DND-41 (cell line): ENCODE measurements around the gene VASP.

ENCODE experiments used
- ATAC-seq: fragments of 200-7000 bp; cut with Tn5 transposase; 3 replicates; pipeline ENCODE4 v1.9.1; 2021; ENCODE audit warnings: low read depth; ENCODE audit not compliant: insufficient read depth
- DNase-seq: peaks from one replicate; pipeline ENCODE4 v3.0.0-alpha.2; 2020
- H2AFZ ChIP-seq: 2 replicates; pipeline ENCODE4 v1.6.0; 2012; ENCODE audit warnings: low read depth, low read length
- H3K27ac ChIP-seq: 2 replicates; pipeline ENCODE4 v1.5.1; 2012; ENCODE audit warnings: low read length, inconsistent platforms
- H3K27me3 ChIP-seq: fragments of 200-600 bp; sonication (generic); 2 replicates; pipeline ENCODE4 v1.6.0; 2012; ENCODE audit warnings: low read length, mild to moderate bottlenecking, inconsistent platforms; ENCODE audit not compliant: insufficient read depth, poor library complexity
- H3K36me3 ChIP-seq: 2 replicates; pipeline ENCODE4 v1.5.1; 2012; ENCODE audit warnings: low read length, inconsistent platforms; ENCODE audit not compliant: insufficient read depth
- H3K4me1 ChIP-seq: 2 replicates; pipeline ENCODE4 v1.5.1; 2012; ENCODE audit warnings: mild to moderate bottlenecking, low read length; ENCODE audit not compliant: insufficient read depth
- H3K4me2 ChIP-seq: 2 replicates; pipeline ENCODE4 v1.6.0; 2012; ENCODE audit warnings: mild to moderate bottlenecking, moderate library complexity, low read length, inconsistent platforms; ENCODE audit not compliant: insufficient read depth
- H3K4me3 ChIP-seq, 2 experiments: fragments of 200-600 bp in 1 of 2; shearing (Covaris generic) in 1 of 2; 2 replicates each; pipeline ENCODE4 v1.5.1; 2012 to 2016; ENCODE audit warnings: inconsistent platforms in 2 of 2, low read length in 2 of 2, mild to moderate bottlenecking in 2 of 2, low read depth in 1 of 2, moderate library complexity in 1 of 2
- H3K79me2 ChIP-seq: 2 replicates; pipeline ENCODE4 v1.6.0; 2012; ENCODE audit warnings: low read length, inconsistent platforms; ENCODE audit not compliant: insufficient read depth
- H3K9ac ChIP-seq: 2 replicates; pipeline ENCODE4 v1.6.0; 2012; ENCODE audit warnings: low read depth, mild to moderate bottlenecking, inconsistent platforms, low read length, moderate library complexity
- H3K9me3 ChIP-seq: 2 replicates; pipeline ENCODE4 v1.5.1; 2012; ENCODE audit warnings: low read length, moderate library complexity, mild to moderate bottlenecking, inconsistent platforms; ENCODE audit not compliant: insufficient read depth, severe bottlenecking
- H4K20me1 ChIP-seq: 2 replicates; pipeline ENCODE4 v1.6.0; 2012; ENCODE audit warnings: low read length; ENCODE audit not compliant: insufficient read depth
- CTCF ChIP-seq: IDR thresholded peaks from 2 replicates; pipeline ENCODE4 v1.5.1; 2012; ENCODE audit warnings: borderline replicate concordance, low read length, moderate library complexity, mild to moderate bottlenecking; ENCODE audit not compliant: poor library complexity, severe bottlenecking; ENCODE audit errors: extremely low read depth
- EZH2 ChIP-seq: IDR thresholded peaks from 3 replicates; pipeline ENCODE4 v1.6.1; 2012; ENCODE audit warnings: borderline replicate concordance, low read depth, mild to moderate bottlenecking, moderate library complexity, low read length, inconsistent platforms; ENCODE audit not compliant: severe bottlenecking

Gene VASP

DNA sequence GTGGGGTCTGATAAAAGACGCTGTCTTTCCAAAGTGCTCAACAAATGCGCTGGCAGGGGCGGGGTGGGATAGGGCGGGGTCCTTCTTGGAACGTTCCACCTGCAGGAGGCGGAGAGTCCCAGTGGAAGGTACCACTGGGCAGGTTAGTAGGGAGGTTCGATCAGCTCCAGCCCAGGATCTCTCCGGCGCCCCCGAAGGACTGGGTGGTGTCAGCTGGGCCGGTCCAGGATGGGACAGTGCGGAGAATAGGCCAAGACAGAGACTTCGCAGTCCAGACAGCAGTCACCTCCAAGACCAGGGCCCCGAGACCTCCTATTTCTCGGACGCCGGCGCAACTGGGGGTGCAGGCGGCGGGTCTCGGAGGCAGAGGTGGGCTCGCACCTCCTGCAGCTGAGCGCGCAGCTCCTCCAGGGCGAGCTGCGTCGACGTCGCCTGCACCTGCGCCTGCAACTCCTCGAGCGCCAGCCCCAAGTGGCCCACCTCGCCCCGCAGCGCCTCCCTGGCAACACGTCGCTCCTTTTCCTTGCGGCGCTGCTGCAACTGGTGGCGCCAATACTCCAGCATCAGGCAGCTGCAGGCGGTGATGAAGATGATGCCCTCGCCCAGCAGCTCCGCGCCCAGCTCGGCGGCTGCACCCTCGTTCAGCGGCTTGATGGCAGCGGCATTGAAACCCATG, 21.6 kb downstream of the VASP start:
- Histone ChIP-seq H3K9ac (no peak overlapping the region), H3K36me3 (peaks cover 18% of the 10 kb centered on the region), H3K4me3 (no peak overlapping the region), H4K20me1 (no peaks in the 10 kb centered on the region), H3K27ac (no peak overlapping the region), H3K79me2 (no peaks in the 10 kb centered on the region), H3K4me2 (no peak overlapping the region), H3K9me3 (peaks cover 12% of the 10 kb centered on the region), H3K4me1 (no peaks in the 10 kb centered on the region), H3K27me3 (no peaks in the 10 kb centered on the region), H2AFZ (no peak overlapping the region)
- no peak for ATAC-seq
- DNase-seq = no peak
- TF ChIP-seq CTCF (no peak), EZH2 (no peak)

DNA sequence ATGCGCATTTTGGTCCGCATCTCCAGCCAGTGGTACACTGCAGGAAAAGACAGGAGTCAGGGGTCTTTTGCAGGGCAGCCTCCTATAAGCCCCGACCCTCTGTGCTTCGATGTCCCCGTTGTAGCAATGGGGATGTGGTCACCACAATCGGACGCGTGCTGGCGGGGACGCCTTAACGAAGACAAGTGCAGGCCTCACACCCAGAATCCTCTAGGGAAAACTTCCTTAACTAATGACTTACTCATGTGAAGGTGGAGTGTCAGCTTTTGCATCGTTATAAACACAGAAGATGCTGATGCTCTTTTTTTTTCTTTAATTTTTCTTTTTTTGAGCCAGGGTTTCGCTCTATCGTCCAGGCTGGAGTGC, 22.1 kb downstream of the VASP start:
- Histone ChIP-seq H3K36me3 (peaks cover 14% of the 10 kb centered on the region), H2AFZ (no peak overlapping the region), H3K27ac (no peak overlapping the region), H3K4me1 (no peaks in the 10 kb centered on the region), H3K79me2 (no peaks in the 10 kb centered on the region), H3K9ac (no peak overlapping the region), H3K4me3 (no peak overlapping the region), H3K4me2 (no peak overlapping the region), H3K27me3 (no peaks in the 10 kb centered on the region), H3K9me3 (peaks cover 12% of the 10 kb centered on the region), H4K20me1 (no peaks in the 10 kb centered on the region)
- ATAC-seq = no peak
- no peak for DNase-seq
- no peak for TF ChIP-seq CTCF
- no peak for TF ChIP-seq EZH2

- Histone ChIP-seq H3K36me3 (0 out of 2 replicates have a peak, but pooled peaks cover 2% of the 10 kb centered on the region), H3K9ac (no peak overlapping the region), H3K27ac (no peak overlapping the region), H3K79me2 (no peaks in the 10 kb centered on the region), H4K20me1 (no peaks in the 10 kb centered on the region), H3K27me3 (no peaks in the 10 kb centered on the region), H3K4me3 (no peak overlapping the region), H3K4me2 (no peak overlapping the region), H3K4me1 (no peaks in the 10 kb centered on the region), H3K9me3 (peaks cover 12% of the 10 kb centered on the region), H2AFZ (no peak overlapping the region)
- ATAC-seq (no peak), DNase-seq (no peak)
- no peak for TF ChIP-seq EZH2
These were observed 24.1 kb downstream of the VASP start for GRCh38 chr19:45531349-45531748.

DNA sequence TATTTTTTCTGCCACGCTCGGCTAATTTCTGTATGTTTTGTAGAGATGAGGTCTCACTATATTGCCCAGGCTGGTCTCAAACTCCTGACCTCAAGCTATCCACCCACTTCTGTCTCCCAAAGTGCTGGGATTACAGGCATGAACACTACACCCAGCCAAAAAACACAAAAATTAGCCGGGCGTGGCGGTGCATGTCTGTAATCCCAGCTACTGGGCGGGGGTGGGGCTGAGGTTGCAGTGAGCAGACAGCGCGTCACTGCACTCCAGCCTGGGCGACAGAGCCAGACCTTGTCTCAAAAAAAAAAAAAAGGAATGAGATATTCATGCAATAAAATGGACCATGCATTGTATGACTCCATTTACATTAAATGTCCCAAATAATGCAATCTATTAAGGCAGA, 32.2 kb downstream of the VASP start:
- Histone ChIP-seq H3K27ac (no peak overlapping the region), H3K79me2 (no peaks in the 10 kb centered on the region), H3K9ac (no peak overlapping the region), H2AFZ (no peak overlapping the region), H3K4me1 (no peaks in the 10 kb centered on the region), H3K27me3 (no peaks in the 10 kb centered on the region), H3K9me3 (no peaks in the 10 kb centered on the region), H3K4me2 (no peak overlapping the region), H4K20me1 (no peaks in the 10 kb centered on the region), H3K36me3 (no peaks in the 10 kb centered on the region), H3K4me3 (no peak overlapping the region)
- DNase-seq = no peak
- ATAC-seq = no peak
- TF ChIP-seq EZH2 = no peak
- no peak for TF ChIP-seq CTCF
